Measurements from ENCODE around the gene EPHA3. TPM values are rescaled to one million over a fixed set of nuclear protein-coding genes. Genes with fewer than 3 reads are reported as not detected.

EPHA3 gene
- total and polyA plus RNA-seq, 4 donors, result 0.18 to 11.7 (median 1.5) TPM

DNA sequence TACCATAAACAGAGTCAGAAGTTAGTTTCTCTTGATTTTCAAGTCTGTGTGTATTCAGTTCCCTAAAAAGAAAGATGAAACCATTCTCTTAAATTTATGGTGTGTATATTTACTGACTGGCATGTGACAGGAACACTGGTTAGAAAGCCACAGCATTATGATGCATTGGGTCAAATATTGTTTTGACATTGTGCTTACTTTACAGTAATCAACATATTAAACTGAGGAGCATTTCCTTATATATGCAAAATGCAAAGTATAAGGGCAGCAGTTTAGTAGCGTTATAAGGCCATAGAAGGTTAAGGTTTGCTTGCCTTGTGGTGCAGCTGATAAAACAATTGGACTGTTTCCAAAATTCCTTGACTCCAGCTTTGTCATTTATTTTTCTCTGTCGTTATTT, 72.9 kb downstream of the EPHA3 start:
- Histone ChIP-seq H3K27ac (ENCODE audit: low read depth in 1 of 2, low read length in 1 of 2) (no peak overlapping the region), H3K27me3 (ENCODE audit: control insufficient read depth in 3 of 3, insufficient read depth in 3 of 3, low read length in 2 of 3) (no peaks in the 10 kb centered on the region), H3K9ac (ENCODE audit: insufficient read depth in 1 of 2, low read length in 2 of 2) (no peak overlapping the region), H3K4me1 (ENCODE audit: control insufficient read depth in 5 of 5, insufficient read depth in 5 of 5, low read length in 5 of 5) (peaks cover 0 to 16% (median 4%) of the 10 kb centered on the region in 5 donors), H3K4me3 (no peak overlapping the region), H3K9me3 (ENCODE audit: control insufficient read depth in 4 of 4, insufficient read depth in 3 of 4, low read length in 3 of 4) (no peaks in the 10 kb centered on the region), H3K36me3 (ENCODE audit: control insufficient read depth in 4 of 4, insufficient read depth in 4 of 4, low read length in 4 of 4) (no peaks in the 10 kb centered on the region)
- ATAC-seq (ENCODE audit: insufficient read depth, low FRiP score) (no peak), DNase-seq (peak in 2 of 3 donors; percentile 31 to 46)
- 31 to 37% methylated on average over 2 of the region's 2 CpGs for WGBS, 2 donors
- TF ChIP-seq, protein P1, sequence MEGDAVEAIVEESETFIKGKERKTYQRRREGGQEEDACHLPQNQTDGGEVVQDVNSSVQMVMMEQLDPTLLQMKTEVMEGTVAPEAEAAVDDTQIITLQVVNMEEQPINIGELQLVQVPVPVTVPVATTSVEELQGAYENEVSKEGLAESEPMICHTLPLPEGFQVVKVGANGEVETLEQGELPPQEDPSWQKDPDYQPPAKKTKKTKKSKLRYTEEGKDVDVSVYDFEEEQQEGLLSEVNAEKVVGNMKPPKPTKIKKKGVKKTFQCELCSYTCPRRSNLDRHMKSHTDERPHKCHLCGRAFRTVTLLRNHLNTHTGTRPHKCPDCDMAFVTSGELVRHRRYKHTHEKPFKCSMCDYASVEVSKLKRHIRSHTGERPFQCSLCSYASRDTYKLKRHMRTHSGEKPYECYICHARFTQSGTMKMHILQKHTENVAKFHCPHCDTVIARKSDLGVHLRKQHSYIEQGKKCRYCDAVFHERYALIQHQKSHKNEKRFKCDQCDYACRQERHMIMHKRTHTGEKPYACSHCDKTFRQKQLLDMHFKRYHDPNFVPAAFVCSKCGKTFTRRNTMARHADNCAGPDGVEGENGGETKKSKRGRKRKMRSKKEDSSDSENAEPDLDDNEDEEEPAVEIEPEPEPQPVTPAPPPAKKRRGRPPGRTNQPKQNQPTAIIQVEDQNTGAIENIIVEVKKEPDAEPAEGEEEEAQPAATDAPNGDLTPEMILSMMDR (IDR thresholded peaks at IDR 0.05; ENCODE audit: control extremely low read depth, extremely low read depth), result no peak

DNA sequence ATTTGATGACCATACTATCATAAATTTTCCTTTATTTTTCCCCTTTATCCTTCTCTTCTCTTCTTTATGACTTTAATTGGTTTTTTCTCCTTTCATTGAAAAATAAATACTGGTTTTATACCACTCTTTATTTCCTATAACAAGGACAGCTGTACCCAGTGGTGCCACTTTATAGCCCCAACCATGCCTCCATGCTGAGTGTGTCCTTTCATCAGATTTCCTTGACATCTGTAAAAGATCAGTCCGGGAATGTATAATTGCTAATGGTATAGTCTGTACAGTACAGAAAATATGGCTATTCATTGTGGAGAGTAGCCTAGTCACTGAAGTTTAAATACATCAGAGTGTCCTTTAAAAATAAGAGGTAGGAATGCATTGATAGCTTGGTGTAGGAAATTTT, 74.6 kb downstream of the EPHA3 start:
- Histone ChIP-seq H3K4me3 (no peak overlapping the region), H3K9ac (ENCODE audit: insufficient read depth in 1 of 2, low read length in 2 of 2) (no peak overlapping the region), H3K4me1 (ENCODE audit: control insufficient read depth in 5 of 5, insufficient read depth in 5 of 5, low read length in 5 of 5) (peaks cover 0 to 25% (median 4%) of the 10 kb centered on the region in 5 donors), H3K36me3 (ENCODE audit: control insufficient read depth in 4 of 4, insufficient read depth in 4 of 4, low read length in 4 of 4) (no peaks in the 10 kb centered on the region), H3K27me3 (ENCODE audit: control insufficient read depth in 3 of 3, insufficient read depth in 3 of 3, low read length in 2 of 3) (no peaks in the 10 kb centered on the region), H3K9me3 (ENCODE audit: control insufficient read depth in 4 of 4, insufficient read depth in 3 of 4, low read length in 3 of 4) (no peaks in the 10 kb centered on the region), H3K27ac (ENCODE audit: low read depth in 1 of 2, low read length in 1 of 2) (no peak overlapping the region)
- TF ChIP-seq, protein P1 (IDR thresholded peaks at IDR 0.05; ENCODE audit: control extremely low read depth, extremely low read depth), result no peak
- ATAC-seq (ENCODE audit: insufficient read depth, low FRiP score), result no peak
- DNase-seq, result no peak
- WGBS, 2 donors, result 84 to 92% methylated on average over 1 of the region's 1 CpG

DNA sequence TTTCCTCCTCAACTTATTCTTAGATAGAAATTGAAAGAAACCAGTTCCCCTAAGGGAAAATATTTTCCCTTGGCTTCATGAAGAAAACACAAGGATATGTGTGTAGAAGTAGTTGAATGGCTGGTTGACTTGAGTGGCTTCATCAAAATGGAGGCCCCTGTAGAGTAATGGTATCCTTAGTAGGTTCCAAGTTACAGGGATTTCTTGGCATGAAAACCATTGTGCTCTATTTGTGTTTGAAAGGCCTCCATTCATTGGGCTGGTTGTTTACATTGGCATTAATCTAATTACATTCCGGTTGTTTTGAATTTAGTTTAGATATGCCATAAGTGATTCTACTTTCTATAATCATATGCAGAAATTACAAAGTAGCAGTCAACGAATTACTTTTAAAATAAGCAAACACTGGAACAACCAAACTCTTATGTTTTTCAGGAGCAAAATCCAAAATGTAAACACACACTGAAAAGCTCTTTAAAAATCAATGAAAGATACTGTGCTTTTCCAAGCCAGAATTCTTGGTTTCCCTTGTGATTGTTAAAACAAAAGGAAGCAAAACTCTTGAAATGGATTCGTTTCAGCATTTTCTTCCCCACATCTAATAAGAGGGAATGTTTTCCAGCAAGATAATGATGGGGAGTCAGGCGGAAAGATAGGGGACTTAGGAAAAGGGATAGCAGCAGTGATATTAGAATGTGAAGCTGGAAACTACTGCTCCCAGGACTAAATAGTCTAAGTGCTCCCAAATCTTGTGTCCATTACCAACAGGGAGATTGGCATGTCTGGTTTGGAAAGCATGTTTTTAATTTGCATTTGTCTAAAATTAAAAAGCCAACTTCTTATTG, 77.0 kb downstream of the EPHA3 start:
- DNase-seq (peak in 2 of 3 donors; percentile 38 to 54), ATAC-seq (ENCODE audit: insufficient read depth, low FRiP score) (no peak)
- Histone ChIP-seq H3K9ac (ENCODE audit: insufficient read depth in 1 of 2, low read length in 2 of 2) (no peak overlapping the region), H3K4me1 (ENCODE audit: control insufficient read depth in 5 of 5, insufficient read depth in 5 of 5, low read length in 5 of 5) (peaks cover 0 to 25% (median 4%) of the 10 kb centered on the region in 5 donors), H3K36me3 (ENCODE audit: control insufficient read depth in 4 of 4, insufficient read depth in 4 of 4, low read length in 4 of 4) (no peaks in the 10 kb centered on the region), H3K9me3 (ENCODE audit: control insufficient read depth in 4 of 4, insufficient read depth in 3 of 4, low read length in 3 of 4) (no peaks in the 10 kb centered on the region), H3K4me3 (no peak overlapping the region), H3K27ac (ENCODE audit: low read depth in 1 of 2, low read length in 1 of 2) (no peak overlapping the region), H3K27me3 (ENCODE audit: control insufficient read depth in 3 of 3, insufficient read depth in 3 of 3, low read length in 2 of 3) (no peaks in the 10 kb centered on the region)
- TF ChIP-seq, protein P1 (IDR thresholded peaks at IDR 0.05; ENCODE audit: control extremely low read depth, extremely low read depth), result no peak
- WGBS, 2 donors, result 51 to 58% methylated on average over 4 of the region's 4 CpGs

All from lung (tissue), 12 donors.